Caco-2 (cell line): ENCODE measurements around the gene EHBP1. TPM values are rescaled to one million over a fixed set of nuclear protein-coding genes. Genes with fewer than 3 reads are reported as not detected.
"Not testable (repeated sequence)": the region's sequence is repeated elsewhere in the genome, so short reads cannot be mapped to it uniquely, and the experiment has no call there.

Experiments used
- BruUV-seq: library from RNA; stranded (reverse); fragments of 400-500 nt; replicated peaks from 2 replicates; lab custom pipeline; 2021; lab: Mats Ljungman, UMichigan
- CTCF ChIA-PET: fragments of 300-600 bp; sonication (Branson Sonifier 250); formaldehyde crosslinking; loops from one replicate; lab custom pipeline; 2022; ENCODE audit warnings: antibody characterized with exemption; lab: Charles Lee
- POLR2A ChIA-PET: fragments of 300-600 bp; sonication (Branson Sonifier 250); formaldehyde crosslinking; loops from one replicate; lab custom pipeline; 2022; ENCODE audit warnings: antibody characterized with exemption; lab: Charles Lee
- DNase-seq, 2 experiments: peaks; one replicate each; pipeline versions ENCODE4 v3.0.0 to v3.0.0-alpha.2; 2020 to 2022
- H3K27me3 ChIP-seq: replicated peaks from 2 replicates; pipeline ENCODE4 v1.6.0; 2011; ENCODE audit warnings: low read length; ENCODE audit not compliant: control insufficient read depth, insufficient read depth
- H3K36me3 ChIP-seq: 2 replicates; pipeline ENCODE4 v1.5.1; 2011; ENCODE audit warnings: low read length; ENCODE audit not compliant: control insufficient read depth, insufficient read depth
- H3K4me1 ChIP-seq: fragments of 250-450 bp; sonication (Bioruptor Pico); 2 replicates; pipeline ENCODE4 v1.5.1; 2020; ENCODE audit warnings: mild to moderate bottlenecking
- H3K4me3 ChIP-seq: 2 replicates; pipeline ENCODE4 v1.5.1; 2011; ENCODE audit warnings: low read depth, mild to moderate bottlenecking, control low read depth, low read length
- H3K9me3 ChIP-seq: fragments of 250-450 bp; sonication (Bioruptor Pico); 2 replicates; pipeline ENCODE4 v1.5.1; 2020; ENCODE audit warnings: mild to moderate bottlenecking, moderate library complexity
- H3K27ac Mint-ChIP-seq: one replicate; pipeline ENCODE4 v1.8.0; 2022; ENCODE audit warnings: mixed read lengths; ENCODE audit not compliant: unreplicated experiment
- H3K27me3 Mint-ChIP-seq: one replicate; pipeline ENCODE4 v1.8.0; 2022; ENCODE audit warnings: mixed read lengths; ENCODE audit not compliant: insufficient read depth, unreplicated experiment
- H3K36me3 Mint-ChIP-seq: one replicate; pipeline ENCODE4 v1.8.0; 2022; ENCODE audit warnings: mild to moderate bottlenecking, mixed read lengths; ENCODE audit not compliant: insufficient read depth, unreplicated experiment
- H3K4me1 Mint-ChIP-seq: one replicate; pipeline ENCODE4 v1.8.0; 2022; ENCODE audit warnings: low read depth, mixed read lengths; ENCODE audit not compliant: unreplicated experiment
- H3K4me3 Mint-ChIP-seq: one replicate; pipeline ENCODE4 v1.8.0; 2022; ENCODE audit warnings: mild to moderate bottlenecking, moderate library complexity, mixed read lengths; ENCODE audit not compliant: unreplicated experiment
- H3K9me3 Mint-ChIP-seq: one replicate; pipeline ENCODE4 v1.8.0; 2022; ENCODE audit warnings: mixed read lengths; ENCODE audit not compliant: unreplicated experiment
- CTCF ChIP-seq, 2 experiments: fragments of 200-600 bp in 1 of 2; IDR thresholded peaks; 1 replicate in 1 of 2; 2 replicates in 1 of 2; pipeline versions ENCODE4 v1.5.1 to v1.8.0; 2011 to 2022; ENCODE audit warnings: antibody characterized with exemption in 1 of 2, control low read depth in 1 of 2, inconsistent platforms in 1 of 2, low read depth in 1 of 2, low read length in 1 of 2, mild to moderate bottlenecking in 1 of 2, moderate library complexity in 1 of 2; ENCODE audit not compliant: insufficient read depth in 1 of 2, severe bottlenecking in 1 of 2, unreplicated experiment in 1 of 2
- intact Hi-C: fragments of 100-400 bp; cut with micrococcal nuclease; formaldehyde crosslinking; loops from one replicate; pipeline ENCODE4 v1.10.0; 2022; ENCODE audit not compliant: unreplicated experiment
- total RNA-seq: library from RNA; stranded (reverse); gene quantifications from 2 replicates; pipeline ENCODE4 v1.2.3, GENCODE V29; 2022

Gene EHBP1
- total RNA-seq, 1 experiment from 2014 or later = 120 TPM

GRCh38 chr2:62747876-62748275 is 42.4 kb downstream of the EHBP1 start:
- no peaks in the 10 kb centered on the region for H3K9me3 Mint-ChIP-seq

GRCh38 chr2:62749111-62749510 is 43.6 kb downstream of the EHBP1 start:
- H3K9me3 ChIP-seq, H3K4me3 Mint-ChIP-seq, intact Hi-C loops, CTCF ChIA-PET, POLR2A ChIA-PET, H3K27me3 ChIP-seq, BruUV-seq, H3K27me3 Mint-ChIP-seq, H3K9me3 Mint-ChIP-seq, H3K36me3 ChIP-seq, H3K4me3 ChIP-seq, H3K27ac Mint-ChIP-seq, DNase-seq: not testable (repeated sequence)
- Mint-ChIP-seq H3K4me1 (peaks cover 14% of the 10 kb centered on the region), H3K36me3 (peaks cover 41% of the 10 kb centered on the region)
- peaks cover 17% of the 10 kb centered on the region for H3K4me1 ChIP-seq

More at GRCh38 chr2:62747876-62748275, 42.4 kb downstream of the EHBP1 start:
- no peak overlapping the region for H3K27ac Mint-ChIP-seq
- CTCF ChIA-PET = no interaction called here
- TF ChIP-seq CTCF (IDR thresholded peaks at IDR 0.05; ENCODE audit: insufficient read depth in 1 of 2, low read depth in 1 of 2, low read length in 1 of 2, severe bottlenecking in 1 of 2, unreplicated experiment in 1 of 2) = no peak
- BruUV-seq = TSS peak; percentile 23
- H3K36me3 Mint-ChIP-seq = peaks cover 36% of the 10 kb centered on the region
- Histone ChIP-seq H3K27me3 (no peaks in the 10 kb centered on the region), H3K36me3 (peaks cover 1% of the 10 kb centered on the region; the same call in 1 of the 2 replicates), H3K4me3 (no peak overlapping the region), H3K9me3 (no peaks in the 10 kb centered on the region), H3K4me1 (peaks cover 22% of the 10 kb centered on the region)
- H3K4me1 Mint-ChIP-seq = peaks cover 26% of the 10 kb centered on the region
- intact Hi-C loops = loop anchor here (1.0 kb wide), 1 partner anchor 215 kb away; no protein-coding TSS in a partner anchor
- POLR2A ChIA-PET = no interaction called here
- no peak overlapping the region for H3K4me3 Mint-ChIP-seq
- no peaks in the 10 kb centered on the region for H3K27me3 Mint-ChIP-seq
- DNase-seq = no peak

- Histone ChIP-seq H3K9me3 (no peaks in the 10 kb centered on the region), H3K27me3 (no peaks in the 10 kb centered on the region), H3K4me3 (no peak overlapping the region), H3K36me3 (no peaks in the 10 kb centered on the region; the same call in 1 of the 2 replicates), H3K4me1 (no peaks in the 10 kb centered on the region)
- intact Hi-C loops = no loop called here
- no peak for TF ChIP-seq CTCF (IDR thresholded peaks at IDR 0.05; ENCODE audit: insufficient read depth in 1 of 2, low read depth in 1 of 2, low read length in 1 of 2, severe bottlenecking in 1 of 2, unreplicated experiment in 1 of 2)
- Mint-ChIP-seq H3K27me3 (no peaks in the 10 kb centered on the region), H3K27ac (no peak overlapping the region), H3K36me3 (peaks cover 31% of the 10 kb centered on the region), H3K9me3 (no peaks in the 10 kb centered on the region), H3K4me1 (no peaks in the 10 kb centered on the region), H3K4me3 (no peak overlapping the region)
- POLR2A ChIA-PET = no interaction called here
- DNase-seq = no peak
- CTCF ChIA-PET = no interaction called here
- BruUV-seq = no TSS peak
Measured at GRCh38 chr2:62757029-62757428, 51.5 kb downstream of the EHBP1 start.

- H3K27me3 ChIP-seq = no peaks in the 10 kb centered on the region
- no peak overlapping the region for H3K4me3 Mint-ChIP-seq
- H3K9me3 Mint-ChIP-seq = no peaks in the 10 kb centered on the region
- no peaks in the 10 kb centered on the region for H3K9me3 ChIP-seq
- no peak overlapping the region for H3K27ac Mint-ChIP-seq
- DNase-seq = no peak
- no TSS peak for BruUV-seq
- ChIA-PET CTCF (no interaction called here), POLR2A (no interaction called here)
- no peaks in the 10 kb centered on the region for H3K36me3 ChIP-seq
- no peak overlapping the region for H3K4me3 ChIP-seq
- no peaks in the 10 kb centered on the region for H3K4me1 Mint-ChIP-seq
- H3K27me3 Mint-ChIP-seq = no peaks in the 10 kb centered on the region
- H3K4me1 ChIP-seq = no peaks in the 10 kb centered on the region
- H3K36me3 Mint-ChIP-seq = peaks cover 14% of the 10 kb centered on the region
- intact Hi-C loops = no loop called here
- no peak for TF ChIP-seq CTCF (IDR thresholded peaks at IDR 0.05; ENCODE audit: insufficient read depth in 1 of 2, low read depth in 1 of 2, low read length in 1 of 2, severe bottlenecking in 1 of 2, unreplicated experiment in 1 of 2)
Measured at GRCh38 chr2:62760026-62760425, 54.5 kb downstream of the EHBP1 start.
